HG02885 (cell line): ENCODE results near the gene ENSA.
"Not testable (repeated sequence)": the region's sequence is repeated elsewhere in the genome, so short reads cannot be mapped to it uniquely, and the experiment has no call there.

Experiments
- ATAC-seq: cut with Tn5 transposase; IDR thresholded peaks from one replicate; pipeline ENCODE4 v1.9.1; 2021; ENCODE audit warnings: mild to moderate bottlenecking; ENCODE audit not compliant: unreplicated experiment, poor library complexity

The ENSA gene

GRCh38 chr1:150622303-150622975, 7.0 kb downstream of the ENSA start:
- no peak for ATAC-seq

- ATAC-seq, result no peak
These were observed 7.7 kb downstream of the ENSA start for GRCh38 chr1:150621497-150622302.

- no peak for ATAC-seq
These were observed 8.5 kb downstream of the ENSA start for GRCh38 chr1:150620919-150621318.

GRCh38 chr1:150619576-150620509, 9.6 kb downstream of the ENSA start:
- no peak for ATAC-seq

GRCh38 chr1:150615346-150616201, 13.8 kb downstream of the ENSA start:
- ATAC-seq, result no peak

DNA sequence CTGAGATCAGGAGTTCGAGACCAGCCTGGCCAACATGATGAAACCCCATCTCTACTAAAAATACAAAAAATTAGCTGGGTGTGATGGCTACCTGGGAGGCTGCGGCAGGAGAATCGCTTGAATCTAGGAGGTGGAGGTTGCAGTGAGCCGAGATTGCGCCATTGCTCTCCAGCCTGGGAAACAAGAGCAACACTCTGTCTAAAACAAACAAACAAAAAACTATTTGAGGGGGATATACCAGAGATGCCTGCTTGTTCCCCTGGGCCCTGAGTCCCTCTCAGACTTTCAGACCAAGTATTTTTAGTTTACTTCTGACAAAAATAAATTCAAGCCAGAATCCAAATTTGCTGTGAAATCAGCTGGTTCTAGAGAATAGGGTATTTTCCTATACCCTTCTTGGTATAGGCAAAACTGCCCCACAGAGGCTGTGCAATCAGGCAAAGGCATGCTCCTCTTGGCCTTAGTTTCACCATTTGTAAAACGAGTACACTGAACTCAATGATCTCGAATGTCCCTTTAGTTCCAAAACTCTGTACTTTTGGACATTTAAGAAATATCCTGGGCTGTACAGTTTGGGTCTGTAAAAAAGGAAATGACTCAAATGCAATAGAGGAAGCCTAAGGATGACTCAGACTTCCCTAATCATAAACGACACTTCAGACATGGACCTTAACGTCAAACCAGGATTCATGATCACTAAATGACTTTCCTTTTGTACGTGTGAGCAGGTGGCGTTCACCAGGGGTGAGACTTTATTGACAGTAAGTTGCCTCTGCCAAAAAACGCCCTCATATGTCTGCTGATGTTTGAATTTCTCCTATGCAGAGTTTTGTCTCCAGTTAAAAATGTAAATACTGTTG, 16.1 kb downstream of the ENSA start:
- ATAC-seq, result no peak

GRCh38 chr1:150612014-150612345, 17.4 kb downstream of the ENSA start:
- ATAC-seq, result peak; percentile 1

DNA sequence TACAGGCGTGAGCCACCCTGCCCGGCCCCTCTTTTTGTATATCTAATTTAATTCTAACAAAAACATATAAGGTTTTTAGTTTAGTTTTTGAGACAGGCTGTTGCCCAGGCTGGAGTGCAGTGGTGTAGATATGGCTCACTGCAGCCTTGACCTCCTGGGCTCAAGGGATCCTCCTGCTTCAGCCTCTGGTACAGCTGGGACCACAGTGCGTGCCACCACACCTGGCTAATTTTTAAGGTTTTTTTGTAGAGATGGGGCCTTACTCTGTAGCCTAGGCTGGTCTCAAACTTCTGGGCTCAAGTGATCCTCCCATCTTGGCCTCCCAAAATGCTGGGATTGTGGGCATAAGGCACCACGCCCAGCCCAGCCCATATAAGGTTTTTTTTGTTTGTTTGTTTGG, 18.8 kb downstream of the ENSA start:
- ATAC-seq, result no peak

DNA sequence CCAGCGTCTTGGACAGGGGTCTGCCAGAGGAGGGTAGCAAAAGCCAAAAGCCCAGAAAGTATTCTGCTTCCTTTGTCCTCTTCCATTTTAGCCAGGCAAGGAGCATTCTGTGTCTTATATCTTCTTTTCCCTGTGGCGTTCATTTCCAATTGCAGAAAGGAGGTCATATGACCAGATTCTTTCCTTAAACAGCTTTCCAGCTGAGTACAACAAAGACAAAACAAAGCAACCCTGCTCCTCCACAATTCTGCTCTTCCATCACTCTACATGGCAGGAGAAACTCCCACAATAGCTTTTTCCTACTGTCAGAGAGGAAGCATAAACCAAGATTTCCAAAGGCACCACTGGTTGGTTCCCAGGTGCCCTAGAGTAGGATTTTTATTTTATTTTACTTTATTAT, 19.7 kb downstream of the ENSA start:
- no peak for ATAC-seq

GRCh38 chr1:150606463-150607142, 22.8 kb downstream of the ENSA start:
- ATAC-seq, result no peak

DNA sequence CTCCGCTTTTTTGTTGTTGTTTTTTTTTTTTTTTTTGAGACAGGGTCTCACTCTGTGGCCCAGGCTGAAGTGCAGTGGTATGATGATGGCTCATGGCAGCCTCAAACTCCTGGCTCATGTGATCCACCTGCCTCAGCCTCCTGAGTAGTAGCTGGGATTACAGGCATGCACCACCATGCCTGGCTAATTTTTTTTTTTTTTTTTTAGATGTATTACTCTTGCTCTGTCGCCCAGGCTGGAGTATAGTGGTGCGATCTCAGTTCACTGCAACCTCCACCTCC, 24.0 kb downstream of the ENSA start:
- ATAC-seq, result not testable (repeated sequence)

- no peak for ATAC-seq
These were observed 25.2 kb downstream of the ENSA start for GRCh38 chr1:150604226-150604588.

DNA sequence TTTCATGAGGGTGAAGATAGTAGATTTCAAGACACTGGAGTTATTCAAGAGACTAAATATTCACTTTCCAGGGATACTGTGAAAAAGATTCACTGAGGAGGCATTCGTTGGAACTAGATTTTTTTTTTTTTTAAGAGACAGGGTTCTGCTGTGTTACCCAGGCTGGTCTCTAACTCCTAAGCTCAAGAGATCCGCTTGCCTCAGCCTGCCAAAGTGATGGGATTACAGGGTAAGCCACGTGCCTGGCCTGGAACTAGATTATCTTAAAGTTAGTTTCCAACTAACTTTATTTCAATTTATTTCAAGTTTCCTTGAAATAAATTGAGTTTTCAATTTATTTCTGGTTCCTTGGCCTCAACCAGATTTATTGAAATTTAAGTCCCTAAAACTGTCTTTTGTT, 25.7 kb downstream of the ENSA start:
- ATAC-seq, result no peak

- not testable (repeated sequence) for ATAC-seq
These were observed 27.0 kb downstream of the ENSA start for GRCh38 chr1:150602372-150602771.

- no peak for ATAC-seq
These were observed 27.9 kb downstream of the ENSA start for GRCh38 chr1:150601540-150601939.

DNA sequence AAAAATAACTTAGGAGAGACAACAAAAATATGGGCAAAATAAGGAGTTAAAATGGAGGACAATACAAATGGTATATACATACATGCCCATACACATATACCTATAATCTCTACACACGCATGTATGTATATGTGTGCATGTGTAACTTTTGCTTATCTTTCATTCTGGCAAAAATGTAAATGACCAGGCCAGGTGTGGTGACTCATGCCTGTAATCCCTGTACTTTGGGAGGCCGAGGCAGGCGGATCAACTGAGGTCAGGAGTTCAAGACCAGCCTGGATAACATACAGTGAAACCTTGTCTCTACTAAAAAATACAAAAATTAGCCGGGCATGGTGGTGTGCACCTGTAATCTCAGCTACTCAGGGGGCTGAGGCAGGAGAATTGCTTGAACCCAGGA, 31.1 kb downstream of the ENSA start:
- ATAC-seq, result not testable (repeated sequence)

GRCh38 chr1:150596976-150597375, 32.4 kb downstream of the ENSA start:
- ATAC-seq, result no peak

DNA sequence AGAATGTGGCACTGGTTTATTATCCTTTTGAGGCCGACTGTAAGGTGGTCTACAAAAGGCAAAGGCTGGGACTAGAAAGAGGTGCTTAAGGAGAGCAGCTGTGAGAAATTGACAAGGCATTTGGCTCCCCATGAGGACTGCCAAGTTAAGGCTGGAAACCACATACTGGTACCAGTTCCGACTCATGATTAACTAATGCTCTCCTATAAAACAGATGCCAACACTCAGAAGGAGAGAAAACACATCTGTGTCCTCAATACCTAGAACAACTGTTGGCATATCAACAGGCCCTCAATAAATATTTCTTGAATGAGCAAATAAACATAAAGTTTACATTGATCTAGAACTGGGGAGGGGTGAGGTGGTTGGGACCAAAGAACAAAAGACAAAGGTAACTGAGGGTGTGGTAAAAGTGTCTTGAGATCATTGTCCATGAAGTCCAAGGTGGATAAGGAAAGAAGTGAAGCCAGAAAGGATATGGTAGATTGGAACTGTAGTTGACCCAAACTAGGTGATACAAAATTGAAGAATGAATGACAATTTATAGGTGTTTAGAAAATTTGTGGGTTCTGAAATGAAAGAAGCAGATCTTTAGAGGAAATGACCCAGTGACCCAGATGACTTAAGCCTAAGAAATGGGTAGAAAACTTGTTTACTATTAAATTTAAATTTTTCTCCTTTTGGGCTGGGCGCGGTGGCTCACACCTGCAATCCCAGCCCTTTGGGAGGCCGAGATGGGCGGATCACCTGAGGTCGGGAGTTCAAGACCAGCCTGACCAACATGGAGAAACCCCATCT, 33.1 kb downstream of the ENSA start:
- no peak for ATAC-seq
